Psoas muscle (tissue), 8 donors: ENCODE measurements around the gene ATP2A3. TPM values are rescaled to one million over a fixed set of nuclear protein-coding genes. Genes with fewer than 3 reads are reported as not detected.
A peak's percentile ranks its signal among the peaks of the same experiment; 100 is the strongest.

ENCODE experiments used
- ATAC-seq, 4 donors: fragments of 200-7000 bp; cut with Tn5 transposase; one replicate each; pipeline ENCODE4 v1.9.1; 2020; ENCODE audit warnings: moderate library complexity in 3 of 4, mild to moderate bottlenecking in 2 of 4
- DNase-seq, 2 donors: peaks; one replicate each; pipeline ENCODE4 v3.0.0-alpha.2; 2020
- H3K27ac ChIP-seq: fragments of 200-600 bp; one replicate; pipeline ENCODE4 v1.8.0; 2022
- H3K27me3 ChIP-seq, 3 donors: fragments of 200-600 bp in 1 of 3; one replicate each; pipeline versions ENCODE4 v1.6.1 to v1.8.0; 2013 to 2022; ENCODE audit warnings: low read length in 2 of 3, mild to moderate bottlenecking in 2 of 3, moderate library complexity in 1 of 3; ENCODE audit not compliant: insufficient read depth in 3 of 3
- H3K36me3 ChIP-seq, 2 donors: fragments of 200-600 bp in 1 of 2; one replicate each; pipeline versions ENCODE4 v1.6.1 to v1.8.0; 2013 to 2022; ENCODE audit warnings: low read depth in 1 of 2, mild to moderate bottlenecking in 1 of 2, moderate library complexity in 1 of 2; ENCODE audit not compliant: insufficient read depth in 1 of 2
- H3K4me1 ChIP-seq: fragments of 200-600 bp; one replicate; pipeline ENCODE4 v1.8.0; 2022
- H3K4me3 ChIP-seq: fragments of 200-600 bp; one replicate; pipeline ENCODE4 v1.8.0; 2022; ENCODE audit warnings: mild to moderate bottlenecking
- H3K9me3 ChIP-seq: fragments of 200-600 bp; one replicate; pipeline ENCODE4 v1.8.0; 2022
- WGBS, 3 donors: extraction: QIAGEN DNeasy Blood & Tissue Kit; methylation state at CpG; one replicate each; pipeline versions ENCODE4 v1.1.6 to v1.1.7; 2013; 5-methylcytosine and 5-hydroxymethylcytosine counted together
- intact Hi-C, 2 donors: fragments of 100-400 bp; cut with DNase I; formaldehyde crosslinking; loops; one replicate each; pipeline versions ENCODE4 v1.11.0 to v1.14.2; 2022
- polyA plus RNA-seq, 3 donors: library from polyadenylated mRNA; stranded (reverse); fragments of 200-250 nt; gene quantifications; one replicate each; pipeline ENCODE4 v1.2.3, GENCODE V29; 2013
- total RNA-seq, 4 donors: library from RNA; stranded (reverse); fragmentation: NEBNext Ultra II Directional in 2 of 4; extraction: Animal tissue kit (Norgen Biotek cat#: 25700) in 2 of 4; gene quantifications; one replicate each; pipeline versions ENCODE4 v1.2.1 to v1.2.4, GENCODE V29; 2021 to 2023
- TF ChIP-seq, protein P1 (sequence below): fragments of 200-600 bp; IDR thresholded peaks from one replicate; pipeline ENCODE4 v1.8.0; 2022; ENCODE audit warnings: antibody characterized with exemption
- donor health status: healthy with polysubstance abuse.
- donor health status: DM: no; HTN: no; CAD: no; lungs with moderate emphysema.
- donor health status: Bipolar disorder and iron deficiency.
- donor health status: healthy.
- donor health status: DM: yes; HTN: yes; CAD: no.
- donor health status: DM: no; HTN: no; CAD: no.
- donor health status: DM: no; HTN: no; CAD: no.
- donor health status: DM: yes; HTN: yes; CAD: no.

The ATP2A3 gene
- total and polyA plus RNA-seq, 7 donors: 1.2 to 3.8 (median 3.0) TPM

DNA sequence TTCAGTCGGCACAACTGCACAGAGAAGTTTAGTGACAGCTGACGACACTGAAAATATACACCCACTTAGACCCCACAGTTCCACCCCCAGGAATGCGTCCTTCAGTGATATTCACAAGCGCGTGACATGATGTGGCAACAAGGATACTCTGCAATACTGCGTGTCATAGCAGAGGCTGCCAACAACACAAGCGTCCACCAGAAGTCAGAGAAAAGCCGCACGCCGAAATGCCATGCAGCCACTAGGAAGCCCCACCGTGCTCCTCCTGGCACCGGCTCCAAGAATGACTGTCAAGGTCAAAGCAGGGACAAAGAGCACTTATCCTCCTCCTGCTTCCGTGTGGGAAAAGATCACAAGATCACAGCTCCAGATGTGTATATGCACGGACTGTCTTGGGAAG, 3.5 kb downstream of the ATP2A3 start:
- Histone ChIP-seq H3K27ac (no peak overlapping the region), H3K27me3 (peaks cover 0 to 45% (median 14%) of the 10 kb centered on the region in 3 donors), H3K4me1 (no peaks in the 10 kb centered on the region), H3K9me3 (no peaks in the 10 kb centered on the region), H3K4me3 (no peak overlapping the region), H3K36me3 (no peaks in the 10 kb centered on the region)
- intact Hi-C loops: loop anchor here in 1 of 2 donors (10.0 kb wide), 1 partner anchor 694 kb away; no protein-coding TSS in a partner anchor
- WGBS, 3 donors: 26 to 29% (median 27%) methylated on average over 14 of the region's 14 CpGs
- TF ChIP-seq, protein P1, sequence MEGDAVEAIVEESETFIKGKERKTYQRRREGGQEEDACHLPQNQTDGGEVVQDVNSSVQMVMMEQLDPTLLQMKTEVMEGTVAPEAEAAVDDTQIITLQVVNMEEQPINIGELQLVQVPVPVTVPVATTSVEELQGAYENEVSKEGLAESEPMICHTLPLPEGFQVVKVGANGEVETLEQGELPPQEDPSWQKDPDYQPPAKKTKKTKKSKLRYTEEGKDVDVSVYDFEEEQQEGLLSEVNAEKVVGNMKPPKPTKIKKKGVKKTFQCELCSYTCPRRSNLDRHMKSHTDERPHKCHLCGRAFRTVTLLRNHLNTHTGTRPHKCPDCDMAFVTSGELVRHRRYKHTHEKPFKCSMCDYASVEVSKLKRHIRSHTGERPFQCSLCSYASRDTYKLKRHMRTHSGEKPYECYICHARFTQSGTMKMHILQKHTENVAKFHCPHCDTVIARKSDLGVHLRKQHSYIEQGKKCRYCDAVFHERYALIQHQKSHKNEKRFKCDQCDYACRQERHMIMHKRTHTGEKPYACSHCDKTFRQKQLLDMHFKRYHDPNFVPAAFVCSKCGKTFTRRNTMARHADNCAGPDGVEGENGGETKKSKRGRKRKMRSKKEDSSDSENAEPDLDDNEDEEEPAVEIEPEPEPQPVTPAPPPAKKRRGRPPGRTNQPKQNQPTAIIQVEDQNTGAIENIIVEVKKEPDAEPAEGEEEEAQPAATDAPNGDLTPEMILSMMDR: no peak
- ATAC-seq (peak; percentile 60 to 76 (median 68)), DNase-seq (peak in 1 of 2 donors; percentile 45)

DNA sequence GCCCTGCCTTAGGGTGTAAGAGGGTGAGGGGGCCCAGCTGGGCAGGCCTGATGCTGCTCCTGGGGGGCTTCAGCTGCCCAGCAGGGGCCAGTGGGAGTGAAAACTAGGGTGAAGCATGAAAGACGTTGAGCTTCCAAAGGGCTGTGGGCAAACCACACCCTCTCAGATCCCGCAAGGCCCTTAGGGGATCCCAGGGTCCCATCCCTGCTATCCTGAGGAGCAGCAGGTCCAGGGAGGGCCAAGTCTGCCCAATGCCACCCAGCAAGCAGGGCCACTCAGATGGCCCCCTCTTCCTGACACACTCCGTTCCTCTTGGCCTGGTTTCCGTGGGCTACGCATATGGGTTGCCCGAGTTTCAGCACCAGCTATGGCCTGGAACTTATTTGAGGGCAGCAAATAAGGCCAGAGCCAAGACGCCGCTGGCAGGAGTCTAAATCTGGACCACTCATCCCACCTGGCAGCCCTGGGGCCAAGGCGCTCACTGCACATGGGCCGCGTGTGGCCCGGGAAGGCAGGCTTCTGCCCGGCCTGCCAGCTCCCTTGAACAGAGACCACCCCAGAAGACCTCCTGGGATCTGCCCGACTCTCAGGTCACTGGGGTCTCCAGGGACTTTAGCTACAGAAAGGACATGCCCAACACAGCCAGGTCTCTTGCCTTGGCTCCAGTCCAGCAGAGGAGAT, 4.2 kb downstream of the ATP2A3 start:
- intact Hi-C loops: loop anchor here in 1 of 2 donors (10.0 kb wide), 1 partner anchor 695 kb away; no protein-coding TSS in a partner anchor
- Histone ChIP-seq H3K4me1 (peaks cover 2% of the 10 kb centered on the region), H3K36me3 (no peaks in the 10 kb centered on the region), H3K27ac (no peak overlapping the region), H3K27me3 (peaks cover 0 to 40% (median 9%) of the 10 kb centered on the region in 3 donors), H3K9me3 (no peaks in the 10 kb centered on the region), H3K4me3 (no peak overlapping the region)
- 85 to 90% (median 87%) methylated on average over 14 of the region's 14 CpGs for WGBS, 3 donors
- DNase-seq (no peak), ATAC-seq (peak in 1 of 4 donors; percentile 14)
- TF ChIP-seq, protein P1: no peak

DNA sequence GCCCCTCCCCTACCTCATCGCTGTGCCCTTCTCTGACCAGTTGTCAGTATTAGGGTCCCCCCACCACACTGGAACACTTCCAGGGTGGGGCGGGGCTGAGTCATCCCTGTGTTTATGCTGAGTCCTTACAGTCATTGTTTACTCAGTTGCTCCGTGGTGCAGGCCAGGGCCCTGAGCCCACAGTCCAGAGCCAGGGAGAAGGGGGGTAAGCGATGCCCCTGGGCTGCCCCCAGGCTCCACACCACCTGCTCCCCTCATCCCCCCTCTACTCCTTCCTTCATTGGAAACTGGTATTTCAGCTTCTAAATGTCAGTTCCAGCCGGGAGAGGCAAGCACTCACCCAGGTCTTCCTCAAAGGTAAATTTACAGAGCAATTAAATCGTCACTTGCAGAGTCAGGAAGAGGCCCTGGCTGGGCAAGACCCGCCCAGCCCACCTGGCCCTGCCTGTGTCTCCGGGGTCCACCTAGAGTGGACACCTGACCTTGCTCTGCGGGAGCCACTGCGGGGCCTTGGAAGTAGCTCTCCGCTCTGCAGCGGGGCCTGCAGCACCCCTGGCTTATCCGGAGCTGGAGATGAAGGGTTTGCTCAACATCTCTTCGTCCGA, 4.8 kb downstream of the ATP2A3 start:
- intact Hi-C loops: no loop called here
- Histone ChIP-seq H3K9me3 (no peaks in the 10 kb centered on the region), H3K36me3 (no peaks in the 10 kb centered on the region), H3K27ac (no peak overlapping the region), H3K4me3 (no peak overlapping the region), H3K4me1 (peaks cover 5% of the 10 kb centered on the region), H3K27me3 (peaks cover 0 to 33% (median 7%) of the 10 kb centered on the region in 3 donors)
- WGBS, 3 donors: 78 to 82% (median 80%) methylated on average over 15 of the region's 15 CpGs
- DNase-seq: no peak
- TF ChIP-seq, protein P1: no peak
- no peak for ATAC-seq

DNA sequence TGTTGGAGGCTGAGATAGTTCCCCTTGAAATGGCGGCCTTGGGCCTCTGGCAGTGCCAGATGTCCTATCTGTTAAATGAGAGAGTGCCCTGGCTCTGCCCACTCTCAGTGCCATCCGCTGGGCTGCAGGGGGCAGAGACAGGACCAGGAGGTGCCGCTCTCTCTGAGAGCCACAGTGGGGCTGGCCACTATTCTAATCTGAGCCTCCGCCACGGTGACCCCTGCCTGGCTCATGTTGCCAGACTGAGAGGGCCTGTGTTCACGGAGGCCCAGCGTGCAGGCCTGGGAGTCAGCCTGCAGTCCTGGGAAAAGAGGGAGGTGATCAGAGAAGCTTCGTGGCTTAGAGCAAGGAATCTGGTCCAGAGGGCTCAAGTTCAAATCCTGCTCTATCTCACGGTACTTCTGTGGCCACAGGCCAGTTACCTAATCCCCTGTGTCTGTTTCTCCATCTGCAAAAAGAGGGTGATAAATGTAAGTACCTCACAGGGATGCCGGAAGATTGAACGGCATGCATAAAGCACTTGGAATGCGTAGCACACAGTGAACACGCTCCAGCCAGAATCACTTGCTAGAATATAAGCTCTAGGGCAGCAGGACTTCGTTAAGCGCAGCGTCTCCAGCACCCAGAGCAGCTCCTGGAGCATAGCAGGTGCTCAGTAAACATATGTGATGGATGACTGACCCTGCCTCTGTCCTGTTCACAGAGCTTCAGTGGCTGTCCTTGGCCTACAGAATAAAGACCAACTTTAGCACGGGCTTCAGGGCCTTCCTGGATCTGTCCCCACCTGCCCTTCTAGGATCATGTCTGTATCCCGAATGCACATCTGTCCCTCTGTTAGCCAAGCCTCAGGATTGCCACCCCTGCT, 6.3 kb downstream of the ATP2A3 start:
- no peak for ATAC-seq
- WGBS, 3 donors: 77 to 87% (median 83%) methylated on average over 18 of the region's 18 CpGs
- peaks cover 5% of the 10 kb centered on the region for H3K4me1 ChIP-seq

More for the DNA sequence above, 6.3 kb downstream of the ATP2A3 start:
- intact Hi-C loops: no loop called here
- Histone ChIP-seq H3K4me3 (no peak overlapping the region), H3K36me3 (no peaks in the 10 kb centered on the region), H3K9me3 (no peaks in the 10 kb centered on the region), H3K27me3 (peaks cover 0 to 19% (median 6%) of the 10 kb centered on the region in 3 donors), H3K27ac (no peak overlapping the region)
- no peak for DNase-seq
- TF ChIP-seq, protein P1: no peak
